D341Med (cell line): ENCODE measurements around the gene RBM11.

ENCODE experiments used
- DNase-seq: peaks from one replicate; pipeline ENCODE4 v3.0.0; 2012; ENCODE audit warnings: low spot score

RBM11 gene

DNA sequence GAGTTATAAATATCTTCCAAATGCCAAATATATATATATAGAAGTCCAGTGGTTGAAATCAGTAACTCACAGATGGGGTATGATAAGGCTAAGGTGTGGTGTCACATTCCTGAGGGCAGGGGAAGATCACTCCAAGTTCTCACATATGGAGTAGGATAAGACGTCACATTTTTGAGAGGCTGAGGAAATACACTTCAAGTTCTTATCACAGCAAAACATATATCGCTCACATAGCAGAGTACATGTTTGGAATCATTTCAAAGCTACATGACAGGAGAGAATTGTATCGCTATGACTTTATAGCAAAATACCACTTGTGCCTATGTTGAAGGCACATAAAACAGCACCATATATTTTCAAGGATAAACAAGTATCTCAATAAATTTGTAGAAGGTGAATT is 55.1 kb downstream of the RBM11 start:
- DNase-seq: no peak

DNA sequence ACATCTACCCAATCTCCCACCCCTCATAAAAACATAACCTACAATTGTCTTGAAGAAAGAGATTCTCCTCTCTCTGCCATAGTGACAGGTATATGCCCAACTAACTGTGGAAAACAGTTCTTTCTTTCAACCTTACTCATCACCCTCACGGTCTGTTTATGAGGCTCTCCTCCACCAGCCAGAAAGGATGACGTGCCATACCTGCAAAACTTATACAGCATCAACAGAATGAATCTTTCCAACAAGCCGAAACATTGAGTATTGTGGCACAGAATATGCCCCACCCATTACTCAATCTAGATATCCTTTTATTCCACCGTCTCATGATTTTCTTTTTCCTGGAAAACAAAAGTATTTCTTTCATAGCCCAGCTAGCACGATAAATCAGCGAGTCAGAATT is 55.7 kb downstream of the RBM11 start:
- DNase-seq: no peak

DNA sequence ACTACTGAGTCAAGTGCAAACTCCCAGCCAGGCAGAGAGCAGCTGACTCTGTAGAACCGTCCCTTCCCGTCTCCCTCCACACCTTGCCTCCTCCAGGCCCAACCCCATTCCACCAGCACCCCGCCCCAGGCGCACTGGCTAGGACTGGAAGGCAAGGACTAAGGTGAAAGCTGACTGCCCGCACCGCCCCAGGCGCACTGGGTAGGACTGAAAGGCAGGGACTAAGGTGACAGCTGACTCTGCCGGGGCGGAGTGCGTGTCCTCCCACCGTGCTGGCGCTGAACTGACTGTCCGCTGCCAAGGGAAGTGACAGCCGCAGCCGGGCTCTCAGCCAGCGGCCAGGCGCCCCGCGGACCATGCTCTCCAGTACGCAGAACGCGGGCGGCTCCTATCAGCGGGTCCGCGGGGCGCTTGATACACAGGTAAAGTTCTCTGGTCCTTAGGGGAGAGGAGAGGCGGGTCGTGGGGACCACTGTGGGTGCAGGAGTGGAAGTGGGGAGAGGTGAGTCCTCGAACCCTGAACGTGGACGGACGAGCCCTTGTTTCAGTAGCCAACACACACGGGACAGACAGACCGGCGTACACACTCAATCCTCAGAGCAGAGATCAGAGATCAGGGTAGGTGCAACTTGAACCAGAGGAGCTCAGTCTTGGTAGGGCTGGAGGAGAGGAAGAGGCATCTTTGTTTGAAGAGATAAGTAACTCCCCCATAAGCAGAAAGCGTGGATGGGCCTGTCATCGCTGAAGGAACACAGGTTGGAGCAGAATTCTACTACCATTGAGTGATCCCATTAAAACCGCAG is 58.0 kb downstream of the RBM11 start:
- DNase-seq: peak; percentile 25

GRCh38 chr21:14275702-14276205 is 59.8 kb downstream of the RBM11 start:
- DNase-seq: no peak
